Middle frontal gyrus (tissue), 1 donor: ENCODE measurements around the gene CDH4.

Source experiments
- DNase-seq: peaks from one replicate; pipeline ENCODE4 v3.0.0-alpha.2; 2015; ENCODE audit warnings: low spot score; ENCODE audit errors: extremely low spot score

CDH4 gene

DNA sequence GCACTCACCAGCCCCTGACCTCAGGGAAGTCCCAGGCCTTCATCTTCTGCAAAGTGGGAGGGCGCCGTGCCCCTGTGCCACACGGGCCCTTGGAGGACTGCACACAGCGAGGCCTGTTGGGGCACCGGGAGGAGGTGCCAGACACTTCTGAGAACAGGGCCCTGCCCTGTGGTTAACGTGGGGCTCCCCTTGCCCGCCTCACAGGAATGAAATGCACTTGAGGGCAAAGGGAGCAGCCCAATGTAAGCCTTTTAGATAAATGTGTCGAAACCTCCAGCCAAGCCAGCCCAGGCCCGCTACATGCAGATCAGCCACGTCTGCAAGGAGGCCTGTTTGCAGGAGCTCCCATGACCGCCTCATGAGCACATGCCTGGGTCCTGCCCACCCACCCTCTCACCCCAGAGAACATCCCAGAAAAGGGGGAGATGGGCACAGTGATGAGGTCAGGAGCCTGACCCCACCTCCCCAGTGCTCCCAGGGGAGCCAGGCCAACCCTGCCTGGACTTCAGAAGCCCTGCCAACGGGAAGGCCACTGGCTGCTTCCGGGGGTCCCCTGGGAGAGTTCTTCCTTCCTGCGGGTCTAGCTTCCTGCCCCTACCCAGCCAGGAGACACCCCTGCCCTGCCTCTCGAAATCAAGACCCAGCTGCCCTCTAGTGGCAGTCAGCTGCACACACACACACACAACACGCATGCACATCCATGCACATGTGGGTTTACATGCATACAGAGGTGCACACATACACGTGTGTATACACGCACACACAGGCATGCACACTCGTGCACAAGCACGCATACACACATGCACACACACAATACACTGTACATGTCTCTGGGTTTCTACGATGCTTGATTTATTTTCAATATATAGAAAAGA is 634.9 kb downstream of the CDH4 start:
- no peak for DNase-seq

DNA sequence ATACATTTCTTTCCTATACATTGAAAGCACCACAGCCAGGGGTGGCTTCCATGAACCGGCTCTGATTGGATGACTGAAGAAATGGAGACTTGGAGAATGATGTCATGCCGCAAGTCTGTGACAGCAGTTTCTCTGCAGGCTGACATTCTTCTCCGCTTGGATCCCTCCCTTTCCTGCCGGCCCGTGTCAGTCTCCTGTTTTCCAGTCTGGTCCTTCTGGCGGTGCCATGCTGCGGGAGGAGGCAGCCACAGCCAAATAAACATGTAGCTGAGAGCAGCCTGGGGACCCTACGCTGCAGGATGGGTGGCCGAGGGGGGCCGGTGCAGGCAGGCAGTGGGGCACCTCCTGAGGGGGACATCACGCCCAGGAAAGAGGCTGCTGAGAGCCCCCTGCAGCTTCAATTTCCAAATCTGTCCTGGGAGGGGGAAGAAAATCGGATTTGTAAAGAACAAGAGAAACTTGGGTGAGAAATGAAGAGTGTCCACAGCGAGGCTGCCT is 635.6 kb downstream of the CDH4 start:
- DNase-seq = no peak

DNA sequence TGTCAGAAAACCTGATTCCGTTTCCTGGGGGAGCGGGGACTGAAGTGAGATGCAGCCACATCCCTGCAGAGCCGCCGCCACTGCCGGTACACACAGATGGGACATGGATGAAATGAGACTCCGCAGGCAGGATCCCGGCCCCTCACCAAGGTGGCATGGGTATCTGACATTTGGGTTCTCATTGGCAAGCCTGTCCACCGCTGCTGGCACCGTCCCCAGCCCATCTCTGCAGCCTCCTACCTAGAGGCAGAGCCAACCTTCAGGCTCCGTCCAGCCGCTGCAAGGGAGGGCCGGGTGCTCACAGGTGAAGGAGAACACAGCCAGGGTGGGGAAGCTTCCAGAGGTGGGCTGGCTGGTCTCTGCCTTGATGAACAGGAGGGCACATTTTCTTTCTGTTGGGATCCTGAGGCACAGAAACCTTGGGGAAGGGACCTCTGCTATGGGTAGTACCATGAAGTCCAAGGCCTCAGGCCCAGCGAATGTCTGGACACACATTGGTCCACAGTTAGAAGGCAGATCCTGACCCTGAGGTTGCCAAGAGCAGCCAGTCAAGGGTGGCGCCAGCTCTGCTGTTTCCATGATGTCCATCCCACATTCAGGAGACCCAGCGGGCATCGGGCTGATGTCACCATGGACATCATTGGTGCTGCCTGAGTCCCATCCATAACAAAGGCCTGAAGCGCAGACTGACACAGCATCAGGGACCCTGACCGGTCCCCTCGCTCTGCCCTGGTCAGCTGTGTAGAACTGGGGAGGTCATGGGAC is 636.2 kb downstream of the CDH4 start:
- no peak for DNase-seq

DNA sequence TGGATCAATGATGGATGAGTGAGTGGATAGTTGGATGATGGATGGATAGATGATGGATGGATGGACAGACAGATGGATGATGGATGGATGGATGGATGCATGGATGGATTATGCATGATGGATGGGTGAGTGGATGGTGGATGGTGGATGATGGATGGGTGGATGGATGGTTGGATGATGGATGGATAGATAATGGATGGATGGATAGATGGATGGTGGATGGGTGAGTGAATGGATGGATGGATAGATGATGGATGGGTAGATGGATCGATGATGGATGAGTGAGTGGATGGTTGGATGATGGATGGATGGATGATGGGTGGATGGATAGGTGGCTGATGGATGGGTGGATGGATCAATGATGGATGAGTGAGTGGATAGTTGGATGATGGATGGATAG is 637.6 kb downstream of the CDH4 start:
- DNase-seq = no peak

DNA sequence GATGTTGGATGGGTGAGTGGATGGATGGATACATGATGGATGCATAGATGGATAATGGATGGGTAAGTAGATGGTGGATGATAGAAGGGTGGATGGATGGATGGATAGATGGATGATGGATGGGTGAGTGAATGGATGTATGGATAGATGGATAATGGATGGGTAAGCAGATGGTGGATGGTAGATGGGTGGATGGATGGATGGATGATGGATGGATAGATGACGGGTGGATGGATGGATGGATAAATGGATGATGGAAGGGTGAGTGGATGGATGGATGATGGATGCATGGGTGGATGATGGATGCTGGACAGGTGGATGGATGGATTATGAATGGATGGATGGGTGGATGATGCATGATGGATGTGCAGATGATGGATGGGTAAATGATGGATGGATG is 638.1 kb downstream of the CDH4 start:
- no peak for DNase-seq

DNA sequence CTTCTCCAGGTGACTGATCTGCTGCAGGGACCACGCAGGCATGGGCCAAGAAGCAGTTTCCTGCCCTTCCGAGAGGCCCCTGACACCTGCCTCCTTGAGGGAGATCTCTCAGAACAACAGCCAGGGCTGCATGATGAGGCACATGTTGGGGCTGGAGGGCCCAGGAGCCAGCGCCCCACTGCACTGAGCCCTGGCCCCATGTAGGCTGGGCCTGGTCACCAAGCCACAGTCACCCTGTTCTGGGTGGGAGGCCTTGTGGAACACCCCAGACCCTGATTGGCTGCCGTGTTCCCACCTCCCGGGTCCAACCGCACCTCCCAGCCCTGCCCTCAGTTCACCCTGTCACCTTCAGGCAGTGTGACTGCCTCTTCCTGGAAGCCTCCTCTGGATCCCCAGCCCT is 639.4 kb downstream of the CDH4 start:
- DNase-seq = no peak

DNA sequence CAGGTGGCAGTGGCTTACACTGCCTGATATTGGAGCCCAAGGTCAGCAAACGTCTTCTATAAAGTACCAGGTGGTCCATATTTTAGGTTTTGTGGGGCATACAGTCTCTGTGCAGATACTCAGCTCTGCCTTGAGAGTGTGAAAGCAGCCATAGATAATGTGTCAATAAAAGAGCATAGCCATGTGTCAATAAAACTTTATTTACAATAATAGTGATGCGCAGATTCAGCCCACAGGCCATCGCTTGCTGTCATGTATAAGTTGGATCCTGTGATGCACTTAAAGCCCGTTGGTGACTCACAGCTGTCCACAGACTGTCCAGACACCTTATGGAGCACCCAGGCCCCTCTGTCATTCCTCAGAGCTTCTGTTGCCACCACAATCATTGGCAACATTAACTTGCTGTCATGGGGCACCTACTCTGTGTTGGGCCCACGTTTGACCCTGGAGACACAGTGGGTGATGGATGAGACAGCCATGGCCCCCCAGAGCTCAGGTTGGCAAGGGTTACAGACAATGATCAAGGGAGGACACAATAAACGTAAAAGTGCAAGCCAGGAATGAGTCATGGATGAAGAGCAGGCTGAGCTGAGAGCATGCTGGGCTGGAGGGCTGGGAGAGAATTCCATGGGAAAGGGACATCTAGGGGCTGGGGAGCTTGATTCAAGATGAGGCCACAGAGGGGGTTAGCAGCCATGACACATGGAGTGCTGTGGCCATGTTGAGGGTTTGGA is 640.0 kb downstream of the CDH4 start:
- DNase-seq = no peak

DNA sequence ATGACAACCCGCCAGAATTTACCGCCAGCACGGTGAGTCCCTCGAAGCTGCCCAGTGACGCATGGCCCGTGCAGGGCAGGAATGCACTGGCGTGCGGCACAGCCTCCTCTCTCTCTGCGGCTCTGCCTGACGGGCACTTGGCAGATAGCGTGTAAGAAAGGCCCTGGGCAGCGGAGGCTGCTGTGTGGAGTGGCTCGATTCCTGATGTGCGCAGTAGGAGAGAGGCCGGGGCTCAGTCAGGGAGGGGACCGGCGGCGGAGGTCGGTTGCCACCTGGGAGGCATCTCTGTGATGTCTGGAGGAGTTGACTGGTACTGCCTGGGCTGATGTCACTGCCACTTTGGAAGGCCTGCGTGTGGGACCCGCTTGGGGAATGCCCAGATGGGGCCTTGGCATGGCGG is 643.0 kb downstream of the CDH4 start:
- no peak for DNase-seq

DNA sequence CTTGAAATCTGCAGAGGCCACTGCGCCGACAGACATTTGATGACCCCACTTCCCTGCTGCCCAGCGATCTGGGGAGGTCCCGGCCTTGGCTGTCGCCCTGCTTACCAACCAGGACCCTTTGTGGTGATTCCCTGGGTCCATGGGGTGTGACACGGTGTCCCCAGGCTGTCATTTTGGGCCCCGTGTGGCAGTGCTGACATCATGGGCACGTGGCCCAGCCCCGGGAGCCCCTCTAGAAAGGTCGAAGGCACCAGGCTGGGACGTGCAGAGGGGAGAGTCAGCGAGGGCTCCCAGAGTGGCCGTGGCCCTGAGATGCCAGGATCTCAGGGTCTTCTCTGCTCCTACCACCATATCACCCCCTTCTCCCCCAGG is 643.6 kb downstream of the CDH4 start:
- DNase-seq = no peak

DNA sequence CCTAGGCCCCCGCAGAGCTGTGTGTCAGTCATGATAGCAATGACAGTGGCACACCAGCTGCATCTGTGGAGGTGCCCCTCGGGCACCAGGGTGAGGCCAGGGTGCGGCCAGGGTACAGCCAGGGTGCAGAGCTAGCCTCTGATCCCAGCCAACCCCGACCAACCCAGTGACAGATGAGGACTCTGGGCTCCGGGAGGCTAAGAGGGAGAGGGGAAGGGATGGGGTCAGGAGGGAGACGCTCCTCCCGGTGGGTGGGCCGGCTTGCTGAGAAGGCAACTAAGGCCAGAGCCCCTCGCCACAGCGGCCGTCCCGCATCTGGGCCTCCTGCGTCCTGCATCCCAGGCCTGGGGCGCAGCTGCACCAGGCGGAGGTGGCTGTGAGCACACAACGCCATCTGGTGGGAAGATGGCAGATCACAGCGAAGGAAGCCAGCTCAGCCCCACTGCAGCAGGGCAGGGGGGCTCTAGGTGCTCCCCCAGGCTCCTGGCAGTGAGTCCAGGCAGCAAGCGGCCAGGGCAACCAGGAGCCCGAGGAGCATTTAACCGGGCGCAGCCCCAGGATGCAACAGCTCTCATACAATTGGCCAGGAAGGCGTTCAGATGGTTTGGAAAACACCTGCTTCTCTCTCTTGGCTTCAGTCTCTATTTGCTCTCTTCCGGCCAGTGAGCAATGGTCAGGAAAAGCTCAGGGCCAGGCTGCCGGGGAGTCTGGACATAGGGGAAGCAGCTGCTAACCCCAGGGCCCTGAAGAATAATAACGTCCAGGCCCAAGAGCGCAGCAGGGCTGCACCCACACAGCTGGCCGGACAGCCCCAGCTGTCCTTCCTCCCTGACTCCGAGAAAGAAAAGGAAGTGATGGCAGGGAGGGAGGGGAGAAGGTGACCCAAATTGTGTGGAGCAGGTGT is 644.2 kb downstream of the CDH4 start:
- DNase-seq = no peak

DNA sequence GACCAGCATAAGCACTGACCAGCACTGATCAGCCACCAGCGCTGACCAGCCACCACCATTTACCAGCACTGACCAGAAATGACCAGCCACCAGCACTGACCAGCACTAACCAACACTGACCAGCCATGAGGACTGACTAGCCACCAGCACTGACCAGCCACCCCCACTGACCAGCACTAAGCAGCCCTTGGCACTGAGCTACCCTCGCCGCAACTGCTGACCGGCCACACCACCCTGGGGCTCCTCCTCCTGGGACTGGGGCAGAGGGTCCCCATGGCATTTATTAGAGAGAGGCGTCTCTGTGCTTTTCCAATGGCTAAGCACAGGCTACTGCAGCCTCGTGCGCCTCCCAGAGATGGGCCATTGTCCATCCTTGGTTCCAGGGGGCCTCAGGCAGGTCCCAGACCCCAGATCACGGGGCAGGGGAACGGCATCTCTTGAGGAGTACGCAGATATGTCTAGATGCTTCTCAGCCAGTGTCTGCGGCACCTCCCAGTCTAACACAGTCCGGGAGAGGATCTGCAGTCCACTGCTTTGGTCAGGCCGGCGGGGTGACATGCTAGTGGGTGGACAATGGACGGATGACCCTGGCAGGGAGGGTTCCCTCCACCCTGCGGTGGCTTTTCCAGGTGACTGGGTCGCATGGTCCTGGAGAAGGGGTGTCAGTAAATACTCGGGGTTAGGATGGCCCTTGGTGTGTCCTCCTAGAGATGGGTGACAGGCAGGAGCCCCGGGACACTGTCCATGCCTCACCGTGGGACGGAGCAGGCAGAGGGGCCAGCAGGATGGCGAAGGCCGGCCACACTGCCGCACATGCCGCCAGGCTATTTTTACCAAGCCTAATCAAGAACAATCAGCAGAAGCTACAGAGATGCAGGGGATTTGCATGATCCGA is 645.6 kb downstream of the CDH4 start:
- DNase-seq = no peak

DNA sequence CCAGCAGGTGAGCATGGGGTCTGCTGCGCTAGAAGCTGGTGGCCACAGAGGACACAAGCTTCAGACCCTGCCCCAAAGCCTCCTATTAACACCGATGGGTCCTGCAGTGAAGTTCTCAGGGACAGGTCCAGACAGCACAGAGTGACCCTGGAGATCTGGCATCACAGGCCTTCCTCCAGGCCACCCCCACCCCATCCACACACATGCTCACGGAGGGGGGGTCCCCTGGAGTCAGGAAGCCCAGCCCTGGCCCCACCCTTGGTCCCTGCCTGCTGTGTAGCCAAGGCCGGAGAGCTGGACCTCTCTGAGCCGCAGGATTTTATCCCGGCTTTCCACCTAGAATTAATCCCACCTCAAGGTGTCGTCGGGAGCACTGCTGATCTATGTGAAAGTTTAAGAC is 646.3 kb downstream of the CDH4 start:
- no peak for DNase-seq

DNA sequence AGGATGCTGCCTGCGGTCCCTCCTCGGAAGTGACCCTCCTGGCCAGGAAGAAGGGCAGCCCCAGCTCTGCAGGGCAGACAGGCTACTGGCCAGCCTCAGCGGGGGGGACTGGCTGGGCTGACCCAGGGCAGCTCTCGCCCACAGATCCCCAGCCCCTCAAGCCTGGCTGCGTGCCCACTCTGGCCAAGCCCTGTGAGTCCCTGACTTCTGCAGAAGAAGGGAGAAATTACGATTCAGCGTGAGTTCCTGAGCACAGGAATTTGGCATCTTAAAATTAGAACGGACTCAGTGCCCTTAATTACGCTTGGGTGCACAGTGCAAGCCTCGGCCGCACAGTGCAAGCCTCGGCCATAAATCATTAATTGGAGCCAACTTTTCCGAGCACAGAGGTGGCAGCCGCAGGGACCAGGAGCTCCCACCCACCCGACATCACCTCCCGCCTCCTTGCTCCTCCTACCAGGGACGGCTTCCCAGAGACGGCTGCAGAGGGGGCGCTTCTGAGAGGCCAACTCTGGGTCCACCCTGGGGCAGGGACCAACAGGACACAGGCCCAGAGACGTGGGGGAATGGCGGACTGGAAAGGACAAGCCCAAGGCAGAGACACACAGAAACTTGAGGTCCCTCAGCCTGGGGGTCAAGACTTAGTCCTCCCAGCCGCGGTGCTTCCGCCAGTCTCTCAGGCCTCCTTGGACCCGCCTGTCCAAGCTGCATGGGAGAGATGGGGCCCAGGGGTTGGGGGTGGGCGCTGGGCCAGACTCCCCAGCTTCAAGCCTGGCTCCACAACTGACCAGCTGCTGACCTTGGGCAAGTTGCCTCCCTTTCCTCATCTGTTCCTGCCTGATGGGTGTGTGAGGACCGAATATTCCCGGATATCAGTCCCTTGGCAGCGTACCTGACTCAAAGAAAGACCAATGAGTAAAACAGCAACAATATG is 648.2 kb downstream of the CDH4 start:
- no peak for DNase-seq

DNA sequence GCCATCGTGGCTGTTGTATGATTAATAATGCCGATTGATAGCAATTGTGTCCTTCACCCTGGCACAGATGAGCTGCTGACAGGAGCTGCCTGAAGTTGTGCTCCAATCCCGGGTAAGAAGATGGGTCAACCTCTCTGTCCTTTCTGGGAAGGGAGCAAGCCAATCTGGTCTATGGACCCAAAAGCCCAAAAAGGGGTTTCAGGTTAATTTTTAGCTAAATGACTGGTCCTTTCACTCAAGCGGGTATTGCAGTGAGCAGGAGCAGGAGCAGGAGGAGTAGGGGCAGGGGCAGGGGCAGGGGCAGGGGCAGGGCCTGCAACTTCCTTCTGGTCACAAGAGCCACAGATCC is 648.9 kb downstream of the CDH4 start:
- no peak for DNase-seq

DNA sequence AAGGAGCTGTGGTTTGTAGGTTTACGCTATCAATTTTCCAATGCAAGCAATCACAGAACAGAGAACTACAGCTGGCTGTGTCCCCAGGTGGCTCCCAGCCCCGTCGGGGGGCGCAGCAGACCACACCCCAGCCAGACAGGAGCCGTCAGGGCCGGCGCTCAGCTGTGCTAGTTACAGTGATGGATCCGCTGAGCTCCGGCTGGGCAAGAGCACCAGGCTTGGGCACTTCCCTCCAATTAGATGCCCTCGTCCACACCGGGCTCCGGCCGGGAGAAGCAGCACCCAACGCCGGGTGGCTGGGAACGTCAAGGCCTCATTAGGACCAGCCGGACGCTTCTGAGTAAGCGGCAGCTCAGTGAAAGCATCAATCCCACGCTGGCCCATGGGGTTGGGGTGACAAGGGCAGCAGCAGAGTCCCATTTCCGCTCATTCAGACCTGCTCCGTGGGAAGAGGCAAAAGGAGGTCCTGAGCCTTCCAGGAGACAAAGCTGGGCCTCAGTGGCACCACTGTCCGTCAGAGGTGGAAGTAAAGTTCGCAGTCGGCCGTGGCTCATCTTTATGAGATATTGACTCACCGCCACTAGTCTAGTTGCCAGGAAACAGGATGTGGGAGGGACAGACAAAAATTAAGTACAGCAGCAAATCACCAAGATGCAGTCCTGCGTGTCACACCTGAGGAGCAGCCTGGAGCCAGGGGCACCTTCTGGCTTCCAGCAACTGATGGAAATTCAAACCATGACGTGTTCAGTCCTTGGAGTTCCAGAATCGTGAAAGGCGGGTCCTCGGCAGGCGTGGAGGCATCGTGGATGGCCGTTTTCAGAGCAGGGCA is 649.5 kb downstream of the CDH4 start:
- DNase-seq = no peak

DNA sequence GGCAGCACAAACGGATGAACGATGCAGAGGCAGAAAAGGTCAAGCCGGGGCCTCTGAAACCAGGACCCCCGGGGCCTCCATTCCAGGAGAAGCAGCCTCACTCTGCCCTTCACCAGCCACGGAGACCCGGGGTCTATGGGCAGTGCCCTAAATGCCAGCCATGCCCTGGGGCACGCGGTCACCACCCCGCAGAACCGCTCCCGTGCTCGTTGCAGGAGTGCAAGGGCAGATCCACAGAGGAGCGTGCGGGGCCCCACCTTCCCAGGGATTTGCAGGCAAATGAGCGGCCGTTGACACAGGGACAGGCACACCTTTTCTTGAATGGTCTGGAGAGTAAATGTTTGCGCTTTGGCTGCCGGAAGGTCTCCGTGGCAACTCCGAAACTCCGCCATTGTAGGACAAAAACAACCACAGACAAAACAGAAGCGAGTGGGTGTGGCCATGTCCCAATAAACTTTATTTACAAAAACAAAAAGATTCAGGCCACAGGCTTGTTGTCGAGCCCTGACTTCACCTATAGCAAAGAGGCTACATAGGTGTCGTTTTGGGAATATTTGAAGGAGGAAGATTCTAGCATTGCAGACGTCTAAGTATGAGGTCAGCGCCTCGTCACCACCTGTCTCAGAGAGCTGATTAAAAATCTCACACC is 650.3 kb downstream of the CDH4 start:
- DNase-seq = no peak

DNA sequence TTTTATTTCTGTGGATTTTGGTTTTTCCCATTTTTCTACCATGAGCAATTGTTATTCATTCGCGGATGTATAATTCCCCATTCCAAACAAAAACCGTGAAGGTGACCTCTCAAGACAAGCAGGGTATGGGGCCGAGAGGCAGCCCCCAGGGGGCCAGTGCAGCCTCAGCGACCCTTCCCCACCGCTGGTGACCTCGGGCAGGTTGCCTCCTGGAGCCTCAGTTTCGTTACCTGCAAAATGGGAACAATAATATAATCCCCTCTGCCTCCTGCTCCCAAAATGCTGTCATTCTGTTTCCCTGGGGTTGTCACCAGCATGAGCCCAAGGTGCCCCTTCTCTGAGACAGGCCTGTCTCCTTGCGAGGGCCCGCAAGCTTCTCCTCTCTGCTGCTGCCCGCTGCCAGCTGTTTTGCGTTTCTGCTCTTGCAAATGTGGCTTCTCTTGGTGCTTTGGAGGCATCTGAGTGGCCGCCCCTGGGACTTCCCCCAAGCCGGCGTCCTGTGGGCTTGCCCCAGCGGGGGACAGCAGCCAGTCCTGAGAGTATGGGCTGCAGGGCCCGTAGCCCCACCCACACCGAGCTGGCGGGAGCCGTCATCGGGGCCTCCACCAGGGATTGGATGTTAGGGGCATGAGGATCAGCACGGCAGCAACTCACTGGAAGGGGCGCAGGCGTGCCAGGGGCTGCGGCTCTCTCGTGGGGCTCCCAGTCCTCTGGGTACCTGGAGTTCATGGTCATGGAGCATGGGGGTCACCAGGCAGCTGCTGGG is 651.7 kb downstream of the CDH4 start:
- DNase-seq = no peak
